Raji (cell line): ENCODE results near the gene NOL3.

ENCODE experiments used
- POLR2A ChIP-seq: IDR thresholded peaks from 2 replicates; pipeline ENCODE4 v1.6.1; 2011; ENCODE audit warnings: low read depth, low read length, control low read depth; ENCODE audit not compliant: insufficient read depth

The NOL3 gene

GRCh38 chr16:67188798-67189197 lies 18.5 kb downstream of the NOL3 start:
- no peak for TF ChIP-seq POLR2A

- TF ChIP-seq POLR2A: no peak
These were observed 19.7 kb downstream of the NOL3 start, which contains the start of gene EXOC3L1 for GRCh38 chr16:67190041-67190440. TSS of gene EXOC3L1 (minus strand) at chr16:67190136. CDS start at chr16:67189676, 460 bp downstream.

DNA sequence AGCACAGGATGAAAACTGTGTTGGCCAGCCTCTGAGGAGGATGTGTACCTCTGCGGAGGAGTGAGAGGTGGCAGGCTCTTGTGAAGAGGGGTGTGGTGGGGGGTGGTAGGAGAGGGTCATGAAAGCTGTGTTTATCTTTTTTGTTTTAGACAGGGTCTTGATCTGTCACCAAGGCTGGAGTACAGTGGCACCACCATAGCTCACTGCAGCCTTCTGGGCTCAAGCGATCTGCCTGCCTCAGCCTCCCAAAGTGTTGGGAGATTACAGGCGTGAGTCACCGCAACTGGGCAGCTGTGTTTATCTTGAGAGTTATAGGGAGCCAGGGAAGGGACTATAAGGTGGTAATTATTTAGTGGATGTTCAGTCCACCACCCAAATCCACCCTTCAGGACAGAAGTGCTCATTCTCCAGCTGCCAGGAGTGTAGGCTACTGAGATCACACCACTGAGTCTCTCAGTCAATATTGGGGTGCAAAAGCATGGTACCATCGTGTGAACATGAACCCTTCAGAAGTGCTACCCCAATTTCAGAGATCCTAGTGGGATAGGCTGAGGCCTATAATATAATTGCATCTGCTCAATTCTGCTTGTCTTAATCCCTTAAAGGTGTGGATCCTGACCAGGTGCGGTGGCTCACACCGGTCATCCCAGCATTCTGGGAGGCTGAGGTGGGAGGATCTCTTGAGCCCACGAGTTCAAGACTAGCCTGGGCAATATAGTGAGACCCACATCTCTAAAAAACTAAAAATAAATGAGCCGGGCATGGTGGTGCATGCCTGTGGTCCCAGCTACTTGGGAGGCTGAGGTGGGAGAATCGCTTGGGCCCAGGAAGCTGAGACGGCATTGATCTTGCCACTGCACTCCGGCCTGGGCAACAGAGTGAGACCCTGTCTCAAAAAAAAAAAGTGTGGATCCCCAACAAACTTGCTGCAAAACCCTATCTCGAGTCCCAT lies 20.4 kb downstream of the NOL3 start:
- no peak for TF ChIP-seq POLR2A

DNA sequence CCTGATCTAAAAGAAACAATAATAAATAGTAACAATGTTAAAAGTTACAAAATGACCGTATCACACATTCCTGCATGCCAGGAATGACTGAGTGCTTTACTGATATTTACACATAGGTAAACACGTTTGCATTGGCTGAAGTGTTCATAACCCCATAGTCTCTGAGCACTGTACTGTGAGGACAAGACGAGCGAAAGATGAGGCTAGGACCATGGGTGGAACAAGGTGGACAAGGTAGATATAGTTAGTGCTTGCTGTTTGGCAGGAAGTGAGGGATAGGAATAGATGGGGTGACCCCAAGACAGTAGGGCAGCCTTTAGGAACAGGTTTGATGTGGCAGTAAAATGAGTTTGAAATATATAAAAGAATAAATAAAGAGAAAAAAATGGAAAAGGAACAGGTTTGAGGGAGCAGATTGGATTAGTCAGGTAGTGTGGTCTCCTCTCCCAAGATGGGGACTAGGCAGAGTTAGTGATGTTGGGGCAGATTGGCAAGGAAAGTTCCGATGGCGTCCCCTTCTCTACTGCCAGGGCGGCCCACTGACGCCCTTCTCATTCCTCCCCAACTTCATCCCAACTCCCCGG lies 21.2 kb downstream of the NOL3 start:
- no peak for TF ChIP-seq POLR2A

- peak; percentile 76 for TF ChIP-seq POLR2A
These were observed 21.8 kb downstream of the NOL3 start, which contains the start of gene E2F4 for GRCh38 chr16:67191995-67192681. TSS of gene E2F4 (plus strand) at chr16:67192155. CDS start at chr16:67192228, 73 bp downstream.

GRCh38 chr16:67192781-67193361 lies 22.5 kb downstream of the NOL3 start:
- TF ChIP-seq POLR2A: no peak

GRCh38 chr16:67193536-67193935 lies 23.2 kb downstream of the NOL3 start:
- no peak for TF ChIP-seq POLR2A

DNA sequence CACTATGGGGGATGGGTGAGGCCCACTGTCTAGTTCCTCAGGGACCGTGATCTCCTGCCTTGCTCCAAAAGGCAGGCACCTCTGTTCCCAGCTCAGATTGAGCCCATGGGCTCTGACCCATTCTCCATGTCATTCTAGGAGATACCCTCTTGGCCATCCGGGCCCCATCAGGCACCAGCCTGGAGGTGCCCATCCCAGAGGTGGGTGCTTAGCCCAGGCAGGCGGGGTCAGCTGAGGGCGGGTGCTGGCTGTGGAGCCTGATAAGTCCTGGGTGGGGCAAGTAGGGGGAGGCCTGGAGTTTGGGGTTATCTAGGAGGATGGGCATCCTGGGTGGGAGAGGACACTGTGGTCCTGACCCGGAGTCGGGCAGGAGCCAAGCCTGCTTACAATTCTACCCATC lies 23.9 kb downstream of the NOL3 start:
- TF ChIP-seq POLR2A: no peak

GRCh38 chr16:67195676-67196075 lies 25.3 kb downstream of the NOL3 start:
- no peak for TF ChIP-seq POLR2A

- no peak for TF ChIP-seq POLR2A
These were observed 26.5 kb downstream of the NOL3 start for GRCh38 chr16:67196881-67197280.

DNA sequence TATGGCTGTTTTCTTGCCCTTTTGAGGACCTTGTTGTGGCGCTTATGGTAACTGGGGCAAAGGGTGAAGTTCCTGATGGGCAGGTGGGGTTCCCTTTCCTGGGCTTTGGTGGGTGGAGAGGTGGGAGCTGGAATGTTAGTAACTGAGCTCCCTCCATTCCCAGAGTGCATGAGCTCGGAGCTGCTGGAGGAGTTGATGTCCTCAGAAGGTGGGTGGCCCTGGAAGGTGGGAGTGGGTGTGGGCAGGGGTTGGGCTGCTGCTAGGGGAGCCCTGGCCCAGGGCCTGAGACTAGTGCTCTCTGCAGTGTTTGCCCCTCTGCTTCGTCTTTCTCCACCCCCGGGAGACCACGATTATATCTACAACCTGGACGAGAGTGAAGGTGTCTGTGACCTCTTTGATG lies 27.4 kb downstream of the NOL3 start:
- TF ChIP-seq POLR2A: no peak

DNA sequence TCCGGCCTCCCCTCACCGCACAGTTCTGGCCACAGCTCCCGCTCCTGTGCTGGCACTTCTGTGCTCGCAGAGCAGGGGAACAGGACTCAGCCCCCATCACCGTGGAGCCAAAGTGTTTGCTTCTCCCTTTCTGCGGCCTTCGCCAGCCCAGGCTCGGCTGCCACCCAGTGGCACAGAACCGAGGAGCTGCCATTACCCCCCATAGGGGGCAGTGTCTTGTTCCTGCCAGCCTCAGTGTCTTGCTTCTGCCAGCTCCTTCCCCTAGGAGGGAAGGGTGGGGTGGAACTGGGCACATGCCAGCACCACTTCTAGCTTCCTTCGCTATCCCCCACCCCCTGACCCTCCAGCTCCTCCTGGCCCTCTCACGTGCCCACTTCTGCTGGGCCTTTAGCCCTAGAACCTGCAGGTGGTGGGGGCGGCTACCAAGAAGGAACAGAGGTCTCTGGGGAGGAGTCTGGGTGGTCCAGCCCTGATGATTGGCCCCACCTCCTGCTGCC lies 27.9 kb downstream of the NOL3 start:
- TF ChIP-seq POLR2A: no peak

- TF ChIP-seq POLR2A: no peak
These were observed 28.9 kb downstream of the NOL3 start, which contains the start of gene ELMO3 for GRCh38 chr16:67199011-67199807. TSS of gene ELMO3 (plus strand) at chr16:67199131. CDS start at chr16:67199327, 196 bp downstream.

DNA sequence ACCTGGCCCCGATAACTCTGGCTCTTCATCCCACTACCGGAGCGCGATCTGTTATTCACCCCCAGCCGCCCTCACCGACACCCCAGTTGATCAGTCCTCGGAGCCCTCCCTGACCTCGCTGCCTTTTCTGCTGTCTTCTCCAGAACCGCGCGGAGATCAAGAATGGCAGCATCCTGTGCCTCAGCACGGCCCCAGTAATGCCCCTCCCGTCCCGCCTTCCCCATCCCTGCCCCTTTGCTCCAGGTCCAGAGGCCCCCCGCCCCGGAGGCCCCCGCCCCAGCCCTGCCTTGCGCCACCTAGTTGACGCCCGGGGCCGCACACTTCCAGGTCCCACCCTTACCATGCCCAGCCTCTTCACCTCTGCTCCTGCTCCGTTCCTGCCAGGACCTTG lies 29.5 kb downstream of the NOL3 start:
- no peak for TF ChIP-seq POLR2A
